Skeletal muscle cell (primary cell): ENCODE results near the gene CNOT1.
"Not testable (repeated sequence)": the region's sequence is repeated elsewhere in the genome, so short reads cannot be mapped to it uniquely, and the experiment has no call there.

ENCODE experiments used
- DNase-seq: peaks from one replicate; pipeline ENCODE4 v3.0.0-alpha.2; 2010; ENCODE audit warnings: low read depth
- H3K4me3 ChIP-seq: 2 replicates; pipeline ENCODE4 v1.5.1; 2011; ENCODE audit warnings: low read depth, mild to moderate bottlenecking, control low read depth, low read length, moderate library complexity

The CNOT1 gene

DNA sequence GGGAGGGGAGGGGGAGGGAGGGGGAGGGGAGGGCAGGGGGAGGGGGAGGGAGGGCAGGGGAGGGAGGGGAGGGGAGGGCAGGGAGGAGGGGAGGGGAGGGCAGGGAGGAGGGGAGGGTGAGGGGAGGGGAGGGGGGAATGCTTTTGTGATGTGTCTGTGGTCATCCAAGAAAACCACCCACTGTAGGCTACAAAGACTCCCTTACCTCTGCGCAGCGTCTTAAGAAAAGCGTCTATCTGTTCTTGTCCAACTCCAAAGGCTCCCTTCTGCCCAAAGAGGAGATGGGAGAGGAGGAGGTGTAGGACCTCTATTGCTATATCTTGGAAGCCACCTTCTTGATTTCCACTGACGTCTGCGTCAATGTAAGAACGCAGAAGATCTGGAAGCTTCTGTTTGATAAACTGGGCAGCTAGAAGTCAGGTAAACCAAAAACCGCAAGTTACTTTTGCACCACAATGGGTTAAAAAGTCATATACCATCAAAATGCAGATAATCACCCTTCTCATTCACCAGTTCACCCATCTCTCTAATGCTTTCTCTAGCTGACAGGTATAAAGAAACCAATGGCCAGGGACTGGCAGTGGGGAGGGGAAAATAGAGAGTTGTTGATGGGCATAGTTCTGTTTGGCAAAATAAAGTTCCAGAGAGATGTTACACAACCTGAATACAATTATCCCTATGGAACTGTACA is 43.1 kb downstream of the CNOT1 start:
- no peak overlapping the region for H3K4me3 ChIP-seq
- DNase-seq: no peak

DNA sequence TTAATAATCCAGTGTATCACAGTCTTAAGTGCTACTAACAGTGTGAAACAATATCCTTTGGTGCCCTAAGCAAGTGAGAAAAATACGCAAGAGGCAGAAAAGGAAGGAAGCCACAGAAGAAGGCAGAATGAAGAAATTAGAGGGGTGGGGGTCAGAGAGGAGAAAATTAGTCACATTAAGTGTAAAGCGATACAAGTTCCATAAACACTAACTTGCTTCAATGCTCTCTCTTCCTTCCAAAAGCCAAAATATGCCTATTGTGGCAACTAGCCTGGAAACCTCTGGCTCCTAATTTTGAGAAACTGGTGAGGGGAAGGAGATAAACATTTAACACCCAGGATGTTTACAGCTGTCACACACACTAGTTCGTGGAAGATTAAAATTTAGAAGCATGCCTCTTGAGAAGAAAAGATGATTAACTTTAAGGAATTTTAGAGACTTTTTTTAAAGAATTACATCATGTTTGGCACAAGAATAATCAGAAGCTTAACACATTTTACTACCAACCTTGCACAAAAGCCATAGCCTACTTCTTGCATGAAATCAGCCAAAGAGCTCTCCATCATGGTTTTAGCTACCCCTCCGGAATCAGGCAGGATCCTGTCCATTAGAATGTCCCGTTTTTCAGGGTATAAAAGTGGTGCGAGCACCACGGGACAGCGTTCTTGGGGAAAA is 44.7 kb downstream of the CNOT1 start:
- no peak overlapping the region for H3K4me3 ChIP-seq
- no peak for DNase-seq

DNA sequence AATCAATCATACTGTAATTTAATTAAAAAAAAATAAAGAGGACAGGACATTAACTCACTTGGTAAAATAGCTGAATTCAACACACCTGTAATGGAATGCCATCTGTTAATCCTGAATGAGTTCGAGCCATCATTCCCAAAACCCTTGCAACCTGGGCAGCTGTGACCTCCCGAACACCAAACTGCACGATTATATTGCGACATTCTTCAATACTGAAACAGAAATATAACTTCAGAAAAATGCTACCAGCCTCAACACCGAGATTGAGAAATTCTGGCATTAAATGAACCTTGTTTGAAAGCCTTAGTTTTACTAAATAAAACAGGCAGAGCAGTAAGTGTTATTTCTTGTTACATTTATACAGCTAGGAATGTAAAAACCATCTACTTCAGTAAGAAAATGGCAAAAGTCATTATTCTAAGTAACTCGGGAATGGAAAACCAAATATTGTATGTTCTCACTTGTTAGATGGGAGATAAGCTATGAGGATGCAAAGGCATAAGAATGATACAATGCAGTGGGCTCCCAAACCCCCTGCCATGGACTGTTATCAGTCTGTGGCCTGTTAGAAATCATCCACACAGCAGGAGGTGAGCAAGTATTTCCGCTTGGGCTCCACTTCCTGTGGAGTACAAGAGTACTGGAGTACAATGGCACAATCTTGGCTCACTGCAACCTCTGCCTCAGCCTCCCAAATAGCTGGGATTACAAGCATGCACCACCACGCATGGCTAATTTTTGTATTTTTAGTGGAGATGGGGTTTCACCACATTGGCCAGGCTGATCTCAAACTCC is 46.5 kb downstream of the CNOT1 start:
- H3K4me3 ChIP-seq: no peak overlapping the region
- DNase-seq: no peak

DNA sequence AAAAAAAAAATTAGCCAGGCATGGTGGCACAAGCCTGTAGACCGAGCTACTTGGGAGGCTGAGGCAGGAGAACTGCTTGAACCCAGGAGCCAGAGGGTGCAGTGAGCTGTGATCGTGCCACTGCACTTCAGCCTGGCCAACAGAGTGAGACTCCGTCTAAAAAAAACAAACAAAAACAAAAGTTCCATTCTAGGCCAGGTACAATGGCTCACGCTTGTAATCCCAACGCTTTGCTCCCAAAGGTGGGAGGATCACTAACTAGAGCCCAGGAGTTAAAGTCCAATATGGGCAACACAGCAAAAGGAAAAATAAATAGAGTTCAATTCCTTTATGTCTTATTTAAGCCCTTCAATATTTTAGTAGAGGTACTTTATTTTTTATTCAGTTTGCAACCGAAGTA is 47.5 kb downstream of the CNOT1 start:
- DNase-seq: no peak
- no peak overlapping the region for H3K4me3 ChIP-seq

DNA sequence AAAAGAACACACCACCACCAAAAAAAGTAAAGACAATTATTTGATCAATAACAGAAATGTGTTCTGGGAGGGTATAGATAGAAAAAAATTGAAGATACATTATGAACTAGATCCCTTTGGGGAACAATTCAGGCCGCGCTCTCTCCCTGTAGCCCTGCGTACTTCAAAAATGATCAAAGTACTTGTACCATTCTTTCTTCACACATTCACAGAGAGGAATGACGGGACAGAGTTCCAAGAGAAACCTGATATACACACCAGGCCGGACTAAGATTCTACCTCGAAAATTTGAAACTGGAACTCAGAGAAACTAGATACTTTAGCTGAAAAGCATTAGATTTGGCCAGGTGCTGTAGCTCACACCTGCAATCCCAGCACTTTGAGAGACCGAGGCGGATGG is 50.0 kb downstream of the CNOT1 start:
- H3K4me3 ChIP-seq: no peak overlapping the region
- no peak for DNase-seq

DNA sequence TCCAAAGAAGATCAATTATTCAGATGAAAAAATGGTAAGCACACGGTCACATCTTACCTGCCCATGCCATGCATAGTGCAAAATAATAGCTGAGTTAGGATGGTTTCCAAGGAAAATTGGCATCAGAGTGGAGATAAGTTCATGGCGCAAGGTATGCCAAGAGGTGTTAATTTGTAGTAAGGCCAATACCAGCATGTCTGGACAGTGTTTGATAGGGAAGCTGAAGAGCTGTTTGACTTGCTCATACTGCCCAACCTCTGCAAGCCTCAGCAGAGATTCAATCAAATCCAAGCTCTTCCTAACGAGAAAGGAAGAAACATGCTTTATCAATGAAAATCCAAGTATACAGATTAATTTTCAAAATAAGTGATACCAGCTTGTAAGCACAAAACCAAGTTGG is 51.0 kb downstream of the CNOT1 start:
- no peak overlapping the region for H3K4me3 ChIP-seq
- no peak for DNase-seq

DNA sequence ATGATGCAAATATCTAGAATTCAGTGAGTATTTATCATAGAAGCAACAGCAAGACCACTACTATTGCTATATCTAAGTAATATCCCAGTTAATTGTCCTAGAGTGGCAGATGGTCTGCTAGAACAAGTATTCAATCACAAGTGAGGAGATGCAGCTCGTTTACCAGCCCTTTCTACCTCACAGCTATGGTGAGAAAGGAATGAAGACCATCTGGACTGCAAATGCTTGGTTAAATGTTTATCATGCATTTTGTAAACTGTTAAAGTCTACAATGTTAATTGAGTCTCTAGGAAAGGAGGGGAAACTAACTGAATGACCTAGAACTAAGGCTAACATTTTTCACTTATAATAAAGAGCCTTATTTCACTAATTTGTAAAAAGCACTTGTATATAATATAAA is 52.5 kb downstream of the CNOT1 start:
- DNase-seq: no peak
- H3K4me3 ChIP-seq: no peak overlapping the region

DNA sequence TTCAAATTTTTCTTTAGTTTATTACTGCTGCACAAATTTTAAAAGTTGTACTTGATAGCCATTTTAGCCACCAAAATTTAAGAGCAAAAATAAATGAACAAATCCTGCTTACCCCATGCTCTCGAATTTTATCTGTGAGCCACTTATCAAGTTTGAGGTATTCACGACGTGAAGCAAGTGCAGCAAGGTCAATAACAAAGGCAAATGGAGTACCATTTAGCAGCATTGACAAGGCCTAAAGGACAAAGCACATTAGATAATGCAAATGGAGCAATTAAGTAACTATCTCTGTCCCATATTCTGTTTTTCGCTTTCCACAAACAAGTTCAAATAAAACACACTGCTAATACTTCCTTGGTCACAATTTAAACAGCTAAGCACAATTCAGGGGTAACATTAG is 54.7 kb downstream of the CNOT1 start:
- no peak for DNase-seq
- H3K4me3 ChIP-seq: no peak overlapping the region

DNA sequence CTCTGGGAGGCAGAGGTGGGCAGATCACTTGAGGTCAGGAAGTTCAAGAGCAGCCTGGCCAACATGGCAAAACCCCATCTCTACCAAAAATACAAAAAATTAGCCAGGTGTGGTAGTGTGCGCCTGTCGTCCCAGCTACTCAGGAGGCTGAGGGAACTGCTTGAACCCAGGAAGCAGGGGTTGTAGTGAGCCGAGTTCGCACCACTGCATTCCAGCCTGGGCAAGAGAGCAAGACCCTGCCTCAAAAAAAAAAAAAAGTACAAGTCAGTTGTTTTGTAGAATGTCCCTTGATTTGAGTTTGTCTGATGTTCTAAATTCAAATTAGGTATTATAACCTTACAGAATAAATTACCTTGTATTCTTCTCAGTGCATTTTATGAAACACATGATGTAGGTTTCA is 63.9 kb downstream of the CNOT1 start:
- not testable (repeated sequence) for H3K4me3 ChIP-seq, DNase-seq

DNA sequence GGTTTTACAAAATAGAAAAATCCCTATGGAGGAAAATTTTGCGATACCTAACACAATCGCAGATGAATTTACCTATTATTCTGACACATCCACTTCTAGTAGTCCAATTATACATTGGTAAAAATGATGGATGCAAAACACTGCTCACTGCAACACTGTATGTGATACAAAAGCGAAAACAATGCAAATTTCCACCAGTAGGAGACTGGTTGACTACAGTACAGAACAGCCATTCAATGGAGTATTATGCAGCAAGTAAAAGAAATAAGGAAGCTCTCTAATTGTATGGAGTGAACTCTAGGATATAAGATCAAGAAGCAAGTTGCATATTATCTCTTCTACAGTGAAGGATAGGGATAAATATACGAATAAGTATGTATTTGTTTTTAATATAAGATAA is 65.9 kb downstream of the CNOT1 start:
- no peak for DNase-seq
- no peak overlapping the region for H3K4me3 ChIP-seq

DNA sequence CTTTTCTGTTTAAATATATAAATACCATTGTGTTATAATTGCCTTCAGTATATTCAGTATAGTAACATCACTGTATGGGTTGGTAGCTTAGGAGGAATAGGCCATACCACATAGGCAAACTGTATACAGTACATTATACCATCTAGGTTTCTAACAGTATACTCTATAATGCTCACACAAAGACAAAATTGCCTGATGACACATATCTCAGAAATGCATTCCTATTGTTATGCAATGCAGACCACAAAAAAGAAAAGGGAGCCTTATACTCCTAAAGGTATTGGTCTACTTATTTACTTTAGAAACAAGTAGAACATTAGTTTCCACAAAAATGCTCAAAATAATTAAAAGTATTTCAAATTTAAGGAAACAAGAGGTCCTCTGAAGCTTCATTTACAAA is 66.4 kb downstream of the CNOT1 start:
- DNase-seq: peak; percentile 7
- no peak overlapping the region for H3K4me3 ChIP-seq

DNA sequence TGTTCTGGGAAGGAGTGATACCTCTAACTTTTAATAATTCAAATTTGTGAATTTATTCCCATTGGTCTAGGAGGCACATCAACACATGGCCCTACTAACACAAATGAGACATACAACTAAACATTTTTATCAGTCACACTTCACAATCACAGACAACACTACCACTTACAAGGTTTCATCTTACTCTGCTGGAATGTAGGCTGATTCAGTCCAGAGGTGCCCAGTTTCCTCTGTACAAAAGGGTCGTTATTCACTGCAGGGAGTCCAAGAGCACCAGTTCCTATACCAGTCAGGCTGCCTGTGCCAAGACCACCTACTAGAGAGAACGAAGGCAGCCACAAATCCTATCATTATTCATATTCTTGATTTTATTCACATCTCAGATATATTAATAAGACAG is 72.9 kb downstream of the CNOT1 start:
- DNase-seq: no peak
- H3K4me3 ChIP-seq: no peak overlapping the region

DNA sequence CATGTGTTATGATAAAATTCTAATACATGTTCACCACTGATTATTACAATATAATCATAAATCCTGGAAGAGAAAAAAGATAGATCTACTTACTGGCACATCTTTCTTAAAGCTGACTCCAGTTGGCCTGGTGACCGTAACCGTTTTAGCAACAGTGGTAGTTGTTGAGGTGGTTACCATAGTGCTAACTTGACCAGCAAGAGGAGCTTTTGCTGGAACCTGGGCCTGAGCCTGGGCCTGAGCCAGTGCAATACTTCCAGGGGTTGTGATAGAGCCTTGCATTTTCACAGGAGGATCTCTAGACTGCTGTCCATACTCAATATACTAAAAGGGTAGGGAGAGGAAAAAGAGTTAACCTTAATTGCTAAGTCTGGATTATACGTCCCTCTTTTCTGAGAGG is 78.1 kb downstream of the CNOT1 start:
- H3K4me3 ChIP-seq: no peak overlapping the region
- DNase-seq: no peak

DNA sequence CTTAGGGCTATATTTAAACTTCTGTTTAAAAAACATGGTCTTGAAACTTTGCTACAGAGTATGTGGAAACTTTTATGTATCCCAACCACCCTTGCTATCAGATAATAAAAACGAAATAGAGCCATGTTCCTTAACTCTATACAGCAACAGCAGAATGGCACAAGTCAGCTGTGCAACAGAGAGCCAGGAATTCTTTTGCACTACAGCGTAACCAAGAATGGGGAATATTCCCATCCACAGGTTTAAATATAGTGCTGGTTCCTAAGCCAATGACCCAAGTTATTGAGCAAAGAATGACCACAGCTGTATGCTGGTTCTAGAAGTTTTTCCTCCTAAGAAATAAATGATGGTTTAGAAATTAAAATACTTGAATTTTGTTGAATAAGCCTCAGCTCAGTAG is 81.2 kb downstream of the CNOT1 start:
- no peak for DNase-seq
- no peak overlapping the region for H3K4me3 ChIP-seq

DNA sequence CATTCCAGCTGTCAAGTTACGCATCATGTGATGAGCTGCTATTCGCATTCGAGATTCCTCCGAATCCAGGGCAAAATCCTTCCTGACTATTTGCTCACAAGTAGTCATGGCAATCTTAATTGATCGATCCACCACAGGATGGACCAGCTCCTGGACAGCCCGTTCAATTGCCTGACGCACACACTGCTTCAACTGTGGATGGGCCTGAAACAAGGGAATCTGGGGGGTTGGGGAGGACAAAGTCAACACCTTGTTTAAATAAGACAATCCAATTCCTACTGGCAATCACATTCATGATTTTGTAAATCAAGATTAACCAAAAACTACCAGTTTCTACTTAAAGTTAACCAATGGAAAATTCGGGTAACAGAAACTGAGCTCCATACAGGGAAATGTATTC is 85.9 kb downstream of the CNOT1 start:
- DNase-seq: no peak
- no peak overlapping the region for H3K4me3 ChIP-seq

DNA sequence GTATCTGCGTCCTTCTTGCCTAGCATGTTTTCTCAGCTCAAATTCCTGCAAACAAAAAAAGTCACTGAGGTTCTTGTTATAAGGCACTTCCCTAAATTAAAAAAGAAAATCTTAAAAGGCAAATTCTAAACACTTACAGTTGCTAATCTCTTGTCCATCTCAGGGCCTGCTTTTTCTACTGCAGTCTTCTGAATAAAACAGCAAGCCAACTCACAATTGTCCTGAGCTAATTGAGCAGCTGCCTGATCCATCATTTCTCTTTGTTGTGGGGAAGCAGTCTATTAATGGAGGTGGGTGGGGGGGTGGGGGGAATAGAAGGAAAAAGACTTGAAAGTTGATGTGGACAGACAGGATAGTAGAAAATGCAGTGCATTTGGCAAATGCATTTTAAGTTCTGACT is 87.3 kb downstream of the CNOT1 start:
- no peak overlapping the region for H3K4me3 ChIP-seq
- DNase-seq: no peak

DNA sequence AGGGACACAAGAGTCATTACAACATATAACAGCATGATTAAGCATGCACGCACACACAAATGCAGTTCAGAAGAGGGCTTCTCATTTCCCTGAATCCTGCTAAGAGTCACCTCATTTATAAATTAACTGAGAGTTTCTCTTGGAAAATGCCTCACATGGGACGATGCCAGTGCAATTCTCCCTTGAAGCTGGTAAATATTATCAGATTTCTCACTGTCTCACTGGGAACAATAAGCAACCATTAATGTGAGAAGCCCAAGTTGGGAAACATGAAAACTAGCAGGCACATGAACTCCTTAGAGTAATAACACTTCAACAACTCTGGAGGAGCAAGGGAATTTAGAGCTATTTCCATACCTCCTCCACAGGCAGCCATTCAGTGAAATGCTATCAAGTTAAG is 87.9 kb downstream of the CNOT1 start:
- no peak for DNase-seq
- H3K4me3 ChIP-seq: no peak overlapping the region

DNA sequence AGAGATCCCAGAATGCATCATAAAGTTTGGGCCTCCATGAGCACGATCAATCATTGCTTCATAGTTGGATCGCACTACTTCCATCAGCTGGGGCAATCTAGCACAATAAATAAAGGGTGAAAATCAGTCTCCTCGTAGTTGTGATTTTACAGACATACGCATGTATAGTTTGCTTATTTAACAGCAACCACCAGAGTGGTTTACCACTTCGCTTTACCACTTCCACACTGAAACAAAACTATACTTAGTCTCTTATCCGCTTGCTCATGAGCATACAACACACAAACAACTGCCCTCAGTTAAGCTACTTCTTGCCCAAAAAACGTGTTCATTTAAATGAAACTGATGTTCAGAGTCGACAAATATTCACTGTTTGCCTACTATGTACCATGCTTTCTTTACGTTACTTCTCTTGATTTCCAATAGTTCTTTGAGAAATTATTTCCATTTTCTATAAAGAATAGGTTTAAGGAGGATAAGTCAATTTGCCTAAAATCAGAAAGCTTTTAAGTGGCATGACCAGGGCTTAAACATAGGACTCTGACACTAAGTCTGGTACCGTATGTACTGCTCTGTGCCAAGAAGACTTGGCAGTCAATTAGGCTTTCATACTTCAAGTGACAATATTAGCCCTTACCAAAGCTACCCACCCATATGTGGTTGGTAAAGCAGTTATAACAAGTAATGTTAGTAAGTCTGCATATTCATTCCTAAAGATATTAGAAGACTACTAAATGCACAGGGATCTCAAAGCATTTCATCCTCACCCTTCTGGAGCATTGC is 92.3 kb downstream of the CNOT1 start:
- no peak overlapping the region for H3K4me3 ChIP-seq
- DNase-seq: no peak

DNA sequence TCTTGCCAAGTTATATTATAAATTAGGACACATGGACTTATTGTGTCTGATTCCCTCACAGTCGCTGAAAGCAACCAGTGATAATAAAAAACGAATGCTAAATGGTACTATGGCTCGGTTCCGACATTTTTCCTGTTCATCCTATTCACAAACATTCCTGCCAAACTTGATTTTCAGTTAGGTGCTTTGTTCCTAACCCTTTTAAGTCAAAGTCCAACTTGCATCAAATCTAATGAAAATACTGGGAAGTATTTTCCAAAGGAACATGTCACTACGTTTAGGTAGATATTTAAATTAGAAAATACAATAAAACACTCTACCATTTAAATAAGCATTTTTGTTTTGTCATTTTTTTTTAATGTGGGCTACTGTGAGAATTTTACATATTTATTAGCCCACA is 93.3 kb downstream of the CNOT1 start:
- no peak for DNase-seq
- no peak overlapping the region for H3K4me3 ChIP-seq

DNA sequence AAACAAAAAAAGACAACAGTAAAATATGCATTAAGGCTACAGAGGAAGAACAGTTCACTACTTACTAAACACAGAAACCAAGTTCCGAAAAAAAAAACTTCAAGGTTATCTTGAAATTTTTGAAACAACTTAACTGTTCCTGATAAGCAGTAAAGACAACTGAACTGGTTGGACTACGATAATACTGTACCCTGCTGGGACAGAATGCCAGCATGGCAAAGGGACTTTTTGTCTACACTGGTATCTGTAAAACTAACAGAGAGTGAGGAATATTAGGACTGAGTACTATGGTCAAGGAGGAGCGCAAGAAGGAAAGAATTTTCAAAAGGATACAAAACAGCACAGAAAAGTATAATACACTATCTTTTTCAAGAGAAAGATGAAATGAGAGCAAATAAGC is 94.5 kb downstream of the CNOT1 start:
- DNase-seq: no peak
- no peak overlapping the region for H3K4me3 ChIP-seq
